Right renal cortex interstitium (tissue), 3 donors: Measurements from ENCODE around the gene HNRNPH3. TPM values are rescaled to one million over a fixed set of nuclear protein-coding genes. Genes with fewer than 3 reads are reported as not detected.
"Not testable (repeated sequence)": the region's sequence is repeated elsewhere in the genome, so short reads cannot be mapped to it uniquely, and the experiment has no call there.

Experiments
- DNase-seq, 3 donors: peaks; one replicate each; pipeline ENCODE4 v3.0.0-alpha.2; 2013; ENCODE audit warnings: low read depth in 3 of 3, low spot score in 2 of 3
- polyA plus RNA-seq, 3 donors: library from polyadenylated mRNA; unstranded; fragments of 120-200 nt; gene quantifications; one replicate each; pipeline ENCODE4 v1.2.1, GENCODE V29; 2013; ENCODE audit not compliant: insufficient read length in 3 of 3

HNRNPH3 gene
- polyA plus RNA-seq = 100 to 1,000 TPM; 403 to 431 (median 409) TPM

DNA sequence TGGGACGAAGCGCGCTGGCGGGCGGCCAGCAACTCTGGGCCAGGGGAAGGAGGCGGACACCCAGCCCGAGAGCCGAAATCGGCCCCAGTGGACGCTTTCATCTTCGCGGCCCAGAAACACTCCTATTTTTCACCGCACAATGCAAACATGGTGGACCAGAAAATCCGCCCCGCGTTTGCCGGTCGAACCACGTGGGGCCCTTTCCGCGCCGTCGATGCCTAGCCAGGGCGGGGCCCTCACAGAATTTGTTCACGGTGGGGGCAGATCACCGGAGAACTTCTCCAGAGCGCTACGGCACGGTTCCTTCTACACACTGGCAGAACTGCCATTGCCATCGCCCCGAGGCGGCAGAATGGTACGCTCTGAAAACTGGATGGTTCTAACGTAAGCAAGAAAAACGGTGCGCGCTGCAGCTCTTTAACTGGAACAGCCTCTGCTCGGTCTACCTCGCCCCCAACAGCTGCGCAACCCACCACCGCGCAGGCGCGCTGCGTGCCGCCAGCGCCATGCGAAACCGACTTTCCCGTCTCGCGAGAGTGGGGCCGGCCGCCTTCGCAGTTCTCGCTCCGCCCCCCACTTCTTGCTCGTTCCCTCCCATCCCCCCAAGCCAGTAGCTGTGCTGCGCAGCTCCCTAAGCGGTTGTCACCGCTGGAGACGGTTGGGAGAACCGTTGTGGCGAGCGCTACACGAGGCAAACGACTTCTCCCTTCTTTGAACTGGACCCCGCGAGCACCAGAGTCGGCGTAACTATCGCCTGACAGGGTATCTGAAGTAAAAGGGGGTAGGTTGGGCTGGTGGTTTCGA is at the start of gene HNRNPH3:
Gene HNRNPH3 (plus strand): TSS at position 610 of the 804 bp plus-strand sequence. CDS start 5,158 bp downstream, outside the sequence.
- peak; percentile 97 to 99 (median 98) for DNase-seq

DNA sequence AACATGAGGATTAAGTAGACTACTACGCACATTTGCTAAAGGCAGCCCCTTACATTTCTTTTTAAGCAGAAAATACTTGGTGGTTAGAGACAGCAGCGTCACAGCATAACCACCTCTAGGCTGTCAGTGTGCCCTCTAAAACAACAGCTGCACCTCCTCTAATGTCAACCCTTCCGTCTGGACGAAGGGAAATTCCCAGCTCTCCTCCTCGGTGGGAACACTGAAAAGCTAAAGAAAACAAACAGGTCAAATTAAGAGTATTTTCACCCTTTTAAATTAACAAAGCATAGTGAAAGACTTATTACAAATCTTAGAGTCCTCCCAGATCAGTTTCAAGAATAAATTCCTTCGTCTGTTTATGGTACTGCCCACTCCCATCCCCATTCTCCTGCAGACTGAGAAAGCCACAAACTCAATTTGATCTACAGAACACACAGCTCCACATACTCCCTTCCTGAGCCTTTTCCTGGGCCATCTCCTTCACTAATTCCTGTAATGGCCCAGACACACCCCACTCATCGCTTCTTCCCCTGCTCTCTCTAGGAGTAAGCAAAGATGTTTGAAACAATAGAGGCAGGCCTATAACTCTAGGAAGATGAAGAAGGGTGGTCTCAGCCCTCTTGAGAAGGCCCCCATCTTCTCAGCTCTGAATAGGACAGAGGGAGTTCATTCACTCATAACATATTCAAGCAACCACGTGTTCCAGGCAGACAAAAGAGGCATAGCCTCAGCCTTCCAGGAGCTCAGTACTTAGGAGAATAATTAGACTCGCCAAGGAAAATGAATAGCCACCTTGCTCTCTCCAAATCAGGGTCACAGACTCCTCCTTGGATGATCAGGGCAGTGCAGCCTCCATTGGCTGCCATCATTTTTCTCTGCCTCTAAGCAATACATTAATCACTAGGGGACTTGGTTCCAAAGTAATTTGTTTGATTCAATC is 47.5 kb upstream of the HNRNPH3 start:
- DNase-seq = peak in 1 of 3 donors; percentile 56

GRCh38 chr10:68288717-68289116 is 43.1 kb upstream of the HNRNPH3 start:
- DNase-seq = no peak

DNA sequence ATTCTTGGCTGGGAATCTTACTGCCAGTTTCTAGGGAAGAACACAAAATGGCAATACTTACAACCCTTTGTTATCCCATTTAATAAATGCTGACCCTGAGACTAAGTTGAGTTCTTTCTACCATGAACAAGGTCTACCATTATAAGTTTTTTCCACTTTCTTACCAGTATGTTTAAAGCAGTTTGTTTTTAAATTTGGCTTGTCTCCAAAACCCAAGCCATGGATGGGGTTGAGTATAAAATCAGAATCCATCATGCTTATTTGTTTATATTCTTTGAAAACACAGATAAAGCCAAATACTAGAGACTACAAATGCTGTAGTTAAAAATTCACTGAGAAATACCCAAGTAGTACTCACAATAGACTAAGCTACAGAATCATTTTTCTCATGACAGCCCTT is 41.1 kb upstream of the HNRNPH3 start:
- no peak for DNase-seq

DNA sequence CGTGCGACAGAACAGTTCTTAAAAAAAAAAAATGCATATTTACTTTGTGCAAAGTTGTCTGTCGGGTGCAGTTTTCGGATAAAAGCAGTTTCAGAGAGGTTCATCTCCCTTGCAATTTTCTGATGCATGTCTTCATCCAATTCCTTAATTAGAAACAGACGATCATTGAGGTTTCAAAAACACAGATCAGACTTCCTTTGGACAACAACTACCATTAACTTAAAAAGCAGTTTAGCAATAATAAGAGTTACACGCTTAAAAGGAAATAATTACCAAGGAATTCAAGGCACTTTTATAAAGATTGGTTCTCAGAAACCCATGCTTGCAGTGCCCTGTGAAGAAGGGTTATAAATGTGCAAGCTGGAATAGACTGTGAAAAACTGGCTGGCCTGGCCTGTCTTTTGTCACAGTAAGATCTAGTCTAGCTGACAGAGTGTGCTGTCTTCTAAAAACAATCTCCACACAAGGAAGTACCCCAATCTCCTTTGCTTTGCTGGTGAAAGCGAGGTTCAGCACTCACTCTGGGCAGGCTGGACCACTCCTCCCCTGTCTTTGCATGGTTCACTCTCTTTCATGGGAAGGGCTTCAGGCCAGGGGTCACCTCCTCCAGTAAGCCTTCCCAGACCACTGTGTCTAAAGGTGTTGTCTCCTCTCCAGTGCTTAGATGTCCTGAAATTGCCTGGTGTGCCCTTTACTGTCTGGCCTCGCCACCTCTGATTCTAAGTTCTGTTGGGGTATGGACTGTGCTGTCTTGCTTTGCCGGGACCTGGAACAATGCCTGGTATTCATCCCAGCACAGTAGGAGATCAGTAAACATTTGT is 34.8 kb upstream of the HNRNPH3 start:
- DNase-seq = no peak

DNA sequence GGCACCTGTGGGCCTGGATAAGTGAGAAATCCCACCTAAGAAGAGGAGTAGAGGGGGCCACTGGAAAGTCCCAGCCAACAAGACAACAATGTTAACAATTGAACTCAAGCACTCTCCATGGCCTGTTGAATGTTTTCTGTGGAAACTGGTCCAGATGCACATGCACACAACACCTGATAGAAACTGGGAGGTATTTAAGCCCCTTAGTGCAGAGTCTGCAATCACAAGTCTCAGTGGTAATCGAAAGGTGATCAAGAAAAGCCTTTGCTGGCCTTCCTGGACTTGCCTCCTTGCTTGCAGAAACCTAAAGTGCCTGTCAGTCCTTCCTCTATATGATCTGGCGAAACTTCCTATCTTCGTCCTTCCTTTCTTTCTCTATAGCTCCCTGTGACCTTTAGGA is 30.6 kb upstream of the HNRNPH3 start:
- DNase-seq = no peak

GRCh38 chr10:68301790-68302502 is 29.9 kb upstream of the HNRNPH3 start:
- DNase-seq = no peak

GRCh38 chr10:68302503-68302823 is 29.4 kb upstream of the HNRNPH3 start:
- DNase-seq = no peak

GRCh38 chr10:68302871-68303270 is 29.0 kb upstream of the HNRNPH3 start:
- no peak for DNase-seq

DNA sequence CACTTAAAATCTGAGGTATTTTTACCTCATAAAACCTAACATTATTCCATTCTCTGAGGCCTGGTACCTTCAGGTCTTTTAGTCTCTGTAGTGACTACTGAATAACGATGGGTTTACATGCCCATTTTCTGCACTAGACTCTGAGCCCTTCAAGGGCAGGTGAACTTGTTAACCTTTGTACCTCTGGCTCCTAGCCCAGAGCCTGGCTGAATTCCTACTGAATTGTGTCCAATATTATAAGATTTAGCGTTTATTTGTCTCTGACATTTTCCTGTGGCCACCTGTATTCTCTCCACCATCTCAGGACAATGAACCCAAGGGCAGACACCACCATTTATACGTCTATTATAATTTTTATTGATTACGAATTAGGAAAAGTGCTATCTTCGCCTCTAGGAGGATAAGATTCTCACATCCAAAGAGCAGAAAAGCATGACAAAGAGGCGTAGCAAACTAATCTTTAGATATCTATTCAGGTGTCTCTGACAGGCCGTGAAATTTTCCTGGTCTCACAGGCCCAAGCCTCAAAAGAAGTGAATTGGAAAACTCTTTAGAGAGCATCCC is 27.9 kb upstream of the HNRNPH3 start:
- no peak for DNase-seq

DNA sequence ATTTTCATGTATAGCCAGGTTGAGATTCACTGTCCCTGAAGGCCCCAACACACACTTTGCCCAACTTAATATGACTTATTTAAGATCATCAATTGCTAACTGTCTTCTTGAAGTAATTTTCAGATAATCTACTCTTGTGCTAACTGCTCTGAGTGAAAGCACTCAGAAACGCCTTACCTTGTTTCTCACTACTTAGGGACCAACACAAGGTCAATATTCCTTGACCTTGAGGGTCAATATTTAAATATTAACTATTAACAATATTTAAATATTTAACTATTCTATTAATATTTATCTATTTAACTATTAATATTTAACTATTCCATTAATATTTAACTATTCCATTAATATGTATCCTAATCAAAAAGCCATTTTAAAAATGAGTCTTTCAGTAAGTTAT is 26.0 kb upstream of the HNRNPH3 start:
- no peak for DNase-seq

- no peak for DNase-seq
Measured at GRCh38 chr10:68310531-68310930, 21.3 kb upstream of the HNRNPH3 start.

DNA sequence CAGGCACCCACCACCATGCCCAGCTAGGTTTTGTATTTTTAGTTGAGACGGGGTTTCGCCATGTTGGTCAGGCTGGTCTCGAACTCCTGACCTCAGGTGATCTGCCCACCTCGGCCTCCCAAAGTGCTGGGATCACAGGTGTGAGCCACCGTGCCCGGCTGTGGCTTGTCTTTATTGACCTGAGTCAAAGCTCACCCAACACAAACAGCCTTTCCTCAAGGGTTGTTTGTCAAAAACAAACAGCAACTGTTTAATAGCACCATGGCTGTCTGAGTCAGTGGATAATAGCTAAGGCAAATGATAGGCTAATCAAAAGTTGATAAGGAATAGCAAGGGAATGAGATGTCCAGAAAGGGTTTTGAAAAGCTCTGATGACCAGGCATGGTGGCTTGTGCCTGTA is 16.9 kb upstream of the HNRNPH3 start:
- not testable (repeated sequence) for DNase-seq

- DNase-seq = no peak
Measured at GRCh38 chr10:68315582-68315981, 16.3 kb upstream of the HNRNPH3 start.

GRCh38 chr10:68318331-68319059 is 13.4 kb upstream of the HNRNPH3 start:
- no peak for DNase-seq

GRCh38 chr10:68324396-68324795 is 7.5 kb upstream of the HNRNPH3 start:
- not testable (repeated sequence) for DNase-seq

- DNase-seq = no peak
Measured at GRCh38 chr10:68327889-68328786, 3.7 kb upstream of the HNRNPH3 start.

GRCh38 chr10:68329506-68329861 is 2.4 kb upstream of the HNRNPH3 start:
- DNase-seq = no peak
